Coronary artery (tissue), 2 donors: ENCODE data around the gene ATP9B.
A peak's percentile ranks its signal among the peaks of the same experiment; 100 is the strongest.

ENCODE experiments used
- DNase-seq: peaks from one replicate; pipeline ENCODE4 v3.0.0-alpha.2; 2017; ENCODE audit warnings: low spot score
- H3K27ac ChIP-seq, 2 donors: fragments of 200-600 bp; sonication (generic); one replicate each; pipeline ENCODE4 v1.5.1; 2016 to 2019
- H3K4me3 ChIP-seq: fragments of 200-600 bp; sonication (generic); 2 replicates; pipeline ENCODE4 v1.5.1; 2016; ENCODE audit warnings: mild to moderate bottlenecking, moderate library complexity
- CTCF ChIP-seq: fragments of 200-600 bp; sonication (generic); IDR thresholded peaks from one replicate; pipeline ENCODE4 v1.5.1; 2019; ENCODE audit warnings: antibody characterized with exemption

The ATP9B gene

DNA sequence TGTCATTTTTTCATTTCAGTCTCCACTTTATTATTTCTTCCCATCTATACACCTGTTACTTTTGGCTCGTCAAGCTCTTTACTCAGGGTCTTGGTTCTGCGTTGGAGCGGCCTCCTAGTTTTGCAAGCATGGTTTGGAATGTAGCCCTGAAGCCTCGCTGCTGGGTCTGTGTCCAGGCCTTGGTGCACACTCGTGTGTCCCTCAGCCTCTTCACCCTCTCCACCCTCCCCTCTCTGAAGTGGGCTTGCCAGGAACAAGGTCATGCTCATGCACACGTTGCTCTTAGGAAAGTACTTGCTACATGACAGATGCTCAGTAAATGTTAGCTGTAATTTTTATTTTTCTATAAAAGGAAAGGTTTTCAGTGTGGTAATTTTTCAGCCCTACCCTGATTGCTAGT, 147.0 kb downstream of the ATP9B start:
- TF ChIP-seq CTCF, result no peak
- Histone ChIP-seq H3K4me3 (no peak overlapping the region), H3K27ac (no peak overlapping the region)
- no peak for DNase-seq

- TF ChIP-seq CTCF, result no peak
- Histone ChIP-seq H3K27ac (peak overlapping the region in 1 of 2 donors; percentile 29), H3K4me3 (no peak overlapping the region)
- DNase-seq, result no peak
Measured at GRCh38 chr18:79217979-79218604, 148.9 kb downstream of the ATP9B start.

GRCh38 chr18:79218605-79219190, 149.5 kb downstream of the ATP9B start:
- Histone ChIP-seq H3K4me3 (no peak overlapping the region), H3K27ac (peak overlapping the region in 1 of 2 donors; percentile 29)
- no peak for TF ChIP-seq CTCF
- no peak for DNase-seq

DNA sequence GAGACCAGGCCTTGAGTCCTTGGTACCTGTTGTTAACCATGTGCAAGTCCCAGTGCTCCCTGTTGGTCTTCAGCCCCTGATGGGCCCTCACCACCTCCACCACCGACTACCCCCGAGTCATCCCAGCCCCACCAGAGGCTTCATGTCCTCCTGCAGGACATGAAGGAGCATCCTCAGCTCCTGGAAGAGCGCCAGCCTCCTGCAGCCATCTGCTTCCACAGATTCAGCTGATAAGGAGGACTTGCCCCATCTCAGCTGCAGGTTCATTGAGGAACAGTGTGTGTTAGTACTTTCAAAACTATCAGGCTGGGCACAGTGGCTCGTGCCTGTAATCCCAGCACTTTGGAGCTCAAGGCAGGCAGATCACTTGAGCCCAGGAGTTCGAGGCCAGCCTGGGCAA, 151.9 kb downstream of the ATP9B start:
- no peak for DNase-seq
- Histone ChIP-seq H3K27ac (no peak overlapping the region), H3K4me3 (no peak overlapping the region)
- no peak for TF ChIP-seq CTCF

DNA sequence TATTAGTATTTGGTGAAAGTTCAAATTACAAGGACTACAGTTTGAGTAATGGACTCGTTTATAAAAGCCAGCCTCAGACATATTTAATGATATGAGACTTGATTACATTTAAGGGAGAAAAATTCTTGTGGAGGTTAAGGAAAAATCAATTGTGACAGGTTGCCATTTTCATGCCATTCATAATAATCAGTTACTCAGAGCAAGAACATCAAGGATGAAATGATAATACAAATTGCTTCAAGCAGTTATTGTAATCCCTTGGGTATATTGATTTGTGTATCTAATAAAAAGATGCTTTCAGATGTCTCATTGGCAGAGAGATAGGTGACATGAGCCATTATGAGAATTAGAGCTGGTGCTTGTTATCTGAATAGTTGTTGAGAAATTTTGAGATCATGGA, 153.6 kb downstream of the ATP9B start:
- DNase-seq, result no peak
- no peak for TF ChIP-seq CTCF
- Histone ChIP-seq H3K4me3 (no peak overlapping the region), H3K27ac (no peak overlapping the region)

DNA sequence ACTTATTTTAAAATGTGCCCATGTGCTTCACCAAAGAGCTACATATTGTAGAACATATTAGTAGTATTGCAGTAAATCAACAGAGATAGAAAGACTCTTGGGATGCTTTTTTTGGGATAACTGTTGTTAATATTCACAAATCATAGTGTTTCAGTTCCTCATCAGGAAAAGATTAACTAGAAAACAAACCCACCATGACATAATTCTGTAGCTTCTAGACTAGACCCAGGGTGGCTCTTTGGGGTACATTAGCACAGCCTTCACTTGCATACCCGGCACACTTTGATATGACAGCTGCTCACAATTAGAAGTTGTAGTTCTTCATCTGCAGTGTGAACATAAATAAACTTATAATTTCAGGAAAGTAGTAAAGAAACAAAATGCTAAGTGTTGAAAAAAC, 154.2 kb downstream of the ATP9B start:
- no peak for TF ChIP-seq CTCF
- Histone ChIP-seq H3K4me3 (no peak overlapping the region), H3K27ac (no peak overlapping the region)
- no peak for DNase-seq

GRCh38 chr18:79224381-79224780, 155.2 kb downstream of the ATP9B start:
- Histone ChIP-seq H3K27ac (no peak overlapping the region), H3K4me3 (no peak overlapping the region)
- DNase-seq, result no peak
- no peak for TF ChIP-seq CTCF
